GM19438 (cell line): ENCODE measurements around the gene FHOD3.

Experiments
- ATAC-seq: cut with Tn5 transposase; IDR thresholded peaks from one replicate; pipeline ENCODE4 v1.9.1; 2021; ENCODE audit warnings: low read depth; ENCODE audit not compliant: unreplicated experiment

Gene FHOD3

GRCh38 chr18:36578871-36579710, 281.6 kb downstream of the FHOD3 start:
- no peak for ATAC-seq

DNA sequence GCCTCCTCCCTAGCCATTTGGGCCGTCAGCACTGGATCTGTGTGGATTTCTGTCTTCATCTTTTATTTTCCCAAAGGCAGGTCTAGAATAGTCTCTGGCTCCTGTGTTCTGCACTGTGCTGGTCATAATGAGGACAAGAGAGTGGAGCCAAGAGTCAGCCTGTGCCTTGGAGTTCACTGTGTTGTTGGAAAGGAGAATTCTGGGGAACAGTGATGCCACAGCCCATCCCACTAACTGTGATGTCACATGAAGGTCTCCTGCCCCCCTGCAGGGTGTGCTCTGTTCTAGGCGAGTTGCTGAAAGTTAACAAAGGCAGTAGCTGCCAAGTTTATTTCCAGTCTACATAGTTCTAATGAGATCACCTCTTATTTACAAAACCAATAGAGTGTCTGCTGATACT, 282.8 kb downstream of the FHOD3 start:
- no peak for ATAC-seq

GRCh38 chr18:36580874-36581750, 283.6 kb downstream of the FHOD3 start:
- ATAC-seq, result no peak

DNA sequence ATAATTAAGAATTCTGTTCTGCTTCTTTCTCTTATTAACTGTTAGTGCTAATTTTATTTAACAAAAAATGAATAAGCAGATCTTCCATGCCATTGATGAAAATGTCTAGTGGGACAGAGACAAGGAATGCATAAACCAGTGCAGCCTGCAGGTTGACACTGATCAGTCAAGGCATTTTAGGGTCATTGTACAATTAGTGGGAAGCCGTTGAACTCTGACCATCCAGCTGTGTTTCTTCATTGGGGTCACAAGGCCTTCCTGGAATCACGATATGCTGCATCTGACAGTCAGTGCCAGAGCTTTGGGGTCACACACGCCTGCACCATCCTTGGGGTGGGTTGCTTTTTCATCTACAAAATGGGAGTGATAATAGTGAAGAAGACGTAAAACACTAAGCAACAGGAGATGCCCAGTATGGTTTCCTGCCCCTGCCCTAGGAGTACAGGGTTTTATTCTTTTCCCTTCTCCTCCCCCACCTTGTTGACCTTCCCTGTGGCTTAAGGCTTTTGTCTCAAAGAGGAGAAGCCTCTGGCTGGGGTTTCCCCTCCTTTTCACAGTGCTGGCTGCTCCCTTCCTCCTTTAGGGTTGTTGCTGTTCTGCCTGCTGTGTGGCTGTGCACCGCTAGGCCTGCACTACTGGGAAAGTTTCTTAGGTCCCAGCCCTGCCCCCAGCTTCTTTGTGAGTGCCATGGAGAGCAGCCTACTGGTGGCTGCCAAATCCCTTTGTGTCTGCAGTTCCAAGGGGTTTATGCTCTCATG, 285.7 kb downstream of the FHOD3 start:
- peak; percentile 73 for ATAC-seq

DNA sequence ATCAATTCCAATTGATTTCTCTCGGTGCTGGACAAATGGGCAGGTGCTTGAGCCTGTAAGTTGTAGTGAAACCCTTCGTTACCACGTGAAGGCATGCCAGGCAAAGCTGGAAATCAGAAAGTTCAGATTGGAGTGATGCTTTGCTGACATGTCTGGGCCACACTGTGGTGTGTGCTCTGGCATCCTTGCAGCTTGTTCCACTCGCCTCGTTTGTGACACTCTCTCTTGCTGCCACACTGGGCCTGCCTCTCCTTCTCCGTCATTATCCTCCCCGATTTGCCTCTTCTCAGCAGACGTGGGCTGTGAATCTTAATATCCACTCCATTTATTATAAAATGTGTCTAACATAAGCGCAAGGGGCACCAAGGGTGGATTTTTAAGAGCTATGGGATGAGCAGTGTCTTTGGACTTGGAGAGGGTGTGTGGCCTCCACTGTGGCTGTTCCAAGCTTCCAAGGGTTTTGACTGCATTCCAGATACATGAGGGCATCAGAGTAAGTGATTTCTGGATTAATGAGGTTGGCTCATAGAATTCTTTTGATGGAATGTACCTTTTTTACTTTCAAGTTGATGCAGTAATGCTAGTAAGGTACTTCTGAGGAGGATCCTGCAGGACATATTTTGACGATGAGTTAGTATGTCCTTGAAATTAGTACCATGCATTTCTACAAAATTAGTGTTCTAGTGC, 292.5 kb downstream of the FHOD3 start:
- no peak for ATAC-seq

DNA sequence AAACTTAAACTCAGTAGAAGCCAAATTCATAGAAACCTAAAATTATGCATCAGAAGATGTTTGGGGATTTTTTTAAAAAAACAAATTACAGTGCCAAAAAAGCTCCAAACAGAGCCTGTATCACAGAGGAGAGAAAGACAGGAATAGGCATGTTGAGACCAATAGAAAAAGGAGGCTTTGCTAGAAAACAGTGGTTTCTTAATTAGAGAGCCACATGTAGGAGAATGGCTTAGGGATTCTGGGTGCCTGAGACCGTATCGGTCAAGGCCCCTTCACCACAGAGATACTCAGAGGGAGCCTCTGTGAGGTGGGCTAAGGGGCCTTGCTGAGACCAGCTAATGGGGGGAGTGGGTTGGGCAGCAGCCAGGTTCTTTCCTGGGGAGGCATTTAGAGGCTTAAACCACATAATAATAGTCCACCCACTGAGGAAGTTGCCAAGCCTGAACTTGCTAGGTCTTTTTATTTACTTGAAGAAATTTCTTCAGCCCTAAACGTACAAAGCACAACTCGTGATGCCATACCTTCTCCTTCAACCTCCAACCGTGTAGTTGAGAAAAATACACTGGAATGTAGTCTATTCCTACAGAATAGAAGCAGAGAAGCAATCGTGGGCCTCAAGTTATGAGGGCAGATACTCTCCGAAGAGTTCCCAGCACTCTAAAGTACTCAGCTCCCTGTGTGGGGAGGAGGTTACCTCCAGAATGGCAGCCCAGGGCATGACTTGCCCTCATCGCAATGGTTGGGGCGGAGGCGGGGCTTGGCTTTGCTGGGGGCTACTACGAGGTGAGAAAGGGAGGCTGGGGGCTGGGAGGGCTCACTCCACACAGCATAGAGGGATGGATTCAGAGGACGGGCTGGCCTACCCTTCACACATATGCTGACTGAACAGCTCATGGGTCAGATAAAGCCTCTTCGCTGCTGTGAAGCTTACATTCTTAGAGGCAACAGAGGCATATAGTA, 293.4 kb downstream of the FHOD3 start:
- ATAC-seq, result no peak

- no peak for ATAC-seq
Observed at GRCh38 chr18:36592282-36592681, 294.8 kb downstream of the FHOD3 start.

- no peak for ATAC-seq
Observed at GRCh38 chr18:36593001-36593400, 295.5 kb downstream of the FHOD3 start.

- no peak for ATAC-seq
Observed at GRCh38 chr18:36593641-36594040, 296.1 kb downstream of the FHOD3 start.

GRCh38 chr18:36594621-36595020, 297.1 kb downstream of the FHOD3 start:
- no peak for ATAC-seq

DNA sequence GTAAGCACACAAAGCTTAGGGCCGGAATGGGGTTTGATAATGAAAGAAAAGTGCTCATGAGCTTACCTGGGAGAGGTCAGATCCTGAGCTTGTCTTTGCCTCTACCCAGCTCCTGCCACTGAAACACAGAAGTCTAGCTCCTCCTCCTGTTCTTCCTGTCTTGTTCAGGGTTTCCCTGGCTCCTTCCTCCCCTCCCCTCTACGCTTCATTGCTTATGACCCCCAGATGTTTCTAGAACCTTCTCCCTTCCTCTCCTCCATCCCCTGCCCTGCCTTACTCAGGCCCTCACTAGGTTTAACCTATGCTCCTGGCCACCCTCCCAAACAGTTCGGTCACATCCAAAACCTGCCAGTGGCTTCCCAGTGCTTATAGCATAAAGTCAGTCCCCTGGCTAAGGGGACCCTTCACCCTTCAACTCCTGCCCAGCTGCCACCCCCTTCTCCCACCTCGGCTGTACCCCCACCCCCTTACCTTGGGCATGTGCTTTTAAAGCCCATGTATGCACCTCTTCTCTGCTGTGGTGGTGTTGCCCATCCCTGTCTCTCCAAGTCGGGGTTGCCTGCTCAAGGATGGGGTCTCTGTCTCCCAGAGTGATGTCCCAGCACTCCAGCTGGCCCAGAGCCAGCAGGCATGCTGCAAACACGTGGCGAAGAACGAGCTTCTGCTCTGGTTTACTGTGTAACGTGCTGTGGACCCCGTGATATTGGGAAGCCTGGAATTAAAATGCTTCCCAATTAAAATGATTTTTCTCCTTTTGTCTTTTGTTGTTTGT, 297.7 kb downstream of the FHOD3 start:
- ATAC-seq, result no peak

DNA sequence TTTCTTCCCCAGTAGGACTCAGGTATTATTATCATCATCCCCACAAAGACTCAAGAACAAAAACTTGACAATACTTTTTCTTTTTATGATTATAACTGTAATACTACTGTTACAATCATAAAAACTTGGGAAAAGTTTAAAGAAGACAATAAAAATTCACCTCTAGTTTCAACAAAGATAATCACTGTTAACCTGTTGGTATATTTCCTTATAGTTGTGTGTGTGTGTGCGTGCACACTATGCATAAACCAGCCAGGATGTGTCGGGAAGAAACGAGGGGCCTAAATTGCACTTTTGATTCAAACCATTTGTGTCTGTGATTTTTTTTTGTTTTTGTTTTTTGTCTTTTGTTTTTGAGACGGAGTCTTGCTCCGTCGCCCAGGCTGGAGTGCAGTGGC, 298.3 kb downstream of the FHOD3 start:
- no peak for ATAC-seq

DNA sequence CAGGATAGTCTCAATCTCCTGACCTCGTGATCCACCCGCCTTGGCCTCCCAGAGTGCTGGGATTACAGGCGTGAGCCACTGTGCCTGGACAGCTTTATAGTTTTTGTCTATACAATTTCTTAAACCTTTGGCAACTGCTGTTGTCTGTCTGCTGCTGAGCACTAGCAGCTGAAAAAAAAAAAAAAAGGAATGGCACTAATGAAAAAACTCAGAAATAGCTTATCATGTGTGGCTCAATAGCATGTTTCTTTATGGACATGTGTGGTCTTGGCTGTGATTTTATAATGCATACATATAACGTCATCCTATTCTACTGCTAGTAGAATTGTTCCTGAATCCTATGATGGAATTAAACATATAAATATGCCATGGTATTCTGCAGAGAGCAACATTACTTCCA, 300.1 kb downstream of the FHOD3 start:
- ATAC-seq, result no peak

GRCh38 chr18:36600548-36600947, 303.0 kb downstream of the FHOD3 start:
- no peak for ATAC-seq

- no peak for ATAC-seq
Observed at GRCh38 chr18:36601316-36601715, 303.8 kb downstream of the FHOD3 start.

DNA sequence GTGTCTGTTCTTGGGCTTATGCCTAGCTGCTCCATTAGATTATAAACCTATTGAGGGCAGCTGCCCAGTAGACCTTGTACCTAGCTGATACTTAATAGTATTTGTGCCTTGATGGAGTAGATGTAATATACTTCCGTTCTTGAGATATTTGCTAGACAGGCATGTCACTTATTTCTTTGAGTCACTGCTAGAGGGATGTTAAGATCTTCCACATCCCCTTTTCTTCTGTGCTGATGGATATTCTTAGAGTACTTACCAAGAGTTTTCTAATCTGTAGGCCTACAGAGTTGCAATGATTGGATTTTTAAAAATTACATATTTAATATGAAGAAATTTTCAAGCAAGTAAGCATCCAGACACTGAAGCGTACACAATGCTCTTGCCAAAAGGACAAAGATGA, 304.6 kb downstream of the FHOD3 start:
- ATAC-seq, result no peak

GRCh38 chr18:36602620-36603019, 305.1 kb downstream of the FHOD3 start:
- ATAC-seq, result no peak

- ATAC-seq, result no peak
Observed at GRCh38 chr18:36608107-36608506, 310.6 kb downstream of the FHOD3 start.

- no peak for ATAC-seq
Observed at GRCh38 chr18:36610258-36610657, 312.7 kb downstream of the FHOD3 start.
